Endothelial cell (in vitro differentiated cells): Measurements from ENCODE around the gene LRP1B. TPM values are rescaled to one million over a fixed set of nuclear protein-coding genes. Genes with fewer than 3 reads are reported as not detected.
"Not testable (repeated sequence)": the region's sequence is repeated elsewhere in the genome, so short reads cannot be mapped to it uniquely, and the experiment has no call there.

Source experiments
- DNase-seq: peaks from one replicate; pipeline ENCODE4 v3.0.0; 2021; ENCODE audit warnings: low spot score
- H3K27ac Mint-ChIP-seq: one replicate; pipeline ENCODE4 v1.8.0; 2021; ENCODE audit warnings: mixed read lengths, inconsistent platforms; ENCODE audit not compliant: unreplicated experiment
- H3K27me3 Mint-ChIP-seq: one replicate; pipeline ENCODE4 v1.8.0; 2021; ENCODE audit warnings: mild to moderate bottlenecking, moderate library complexity, mixed read lengths, inconsistent platforms; ENCODE audit not compliant: unreplicated experiment
- H3K36me3 Mint-ChIP-seq: one replicate; pipeline ENCODE4 v1.8.0; 2021; ENCODE audit warnings: mild to moderate bottlenecking, low read depth, mixed read lengths, inconsistent platforms; ENCODE audit not compliant: unreplicated experiment
- H3K4me1 Mint-ChIP-seq: one replicate; pipeline ENCODE4 v1.8.0; 2021; ENCODE audit warnings: mild to moderate bottlenecking, mixed read lengths, inconsistent platforms; ENCODE audit not compliant: unreplicated experiment
- H3K4me3 Mint-ChIP-seq: one replicate; pipeline ENCODE4 v1.8.0; 2021; ENCODE audit warnings: mild to moderate bottlenecking, mixed read lengths, inconsistent platforms; ENCODE audit not compliant: unreplicated experiment
- H3K9me3 Mint-ChIP-seq: one replicate; pipeline ENCODE4 v1.8.0; 2021; ENCODE audit warnings: mixed read lengths, inconsistent platforms; ENCODE audit not compliant: unreplicated experiment
- CTCF ChIP-seq: fragments of 200-600 bp; sonication (generic); IDR thresholded peaks from one replicate; pipeline ENCODE4 v1.5.0; 2021; ENCODE audit warnings: antibody characterized with exemption; ENCODE audit not compliant: unreplicated experiment
- total RNA-seq: library from RNA; stranded (reverse); fragmentation: NEBNext Ultra II Directional; extraction: Animal tissue kit (Norgen Biotek cat#: 25700); gene quantifications from one replicate; pipeline ENCODE4 v1.2.1, GENCODE V29; 2021; ENCODE audit not compliant: unreplicated experiment

Gene LRP1B
- total RNA-seq, 1 donor from 2014 or later = 1.4 TPM

DNA sequence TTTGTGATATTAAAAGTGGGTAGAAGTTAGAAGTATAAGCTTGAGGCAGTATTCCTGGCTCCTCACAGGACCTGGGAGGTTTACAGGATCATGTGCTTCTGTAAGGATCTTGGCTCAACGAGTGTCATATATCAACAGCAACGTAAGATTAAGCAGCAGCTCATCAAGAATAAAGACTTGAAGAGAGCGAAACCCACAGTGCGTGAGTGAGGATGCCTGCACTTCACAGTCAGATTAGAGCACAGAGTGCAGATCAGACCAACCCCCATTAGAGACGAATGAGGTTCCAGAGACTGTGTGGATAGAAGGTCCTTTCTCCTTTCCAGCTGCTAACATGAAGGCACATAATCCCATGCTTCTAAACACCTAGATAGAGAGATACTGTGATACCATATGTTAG is 1693.9 kb downstream of the LRP1B start:
- no peak for DNase-seq
- Mint-ChIP-seq H3K36me3 (no peaks in the 10 kb centered on the region), H3K27me3 (peaks cover 3% of the 10 kb centered on the region), H3K4me1 (peaks cover 13% of the 10 kb centered on the region), H3K9me3 (no peaks in the 10 kb centered on the region), H3K4me3 (no peak overlapping the region), H3K27ac (no peak overlapping the region)
- TF ChIP-seq CTCF = no peak

GRCh38 chr2:140427033-140427432 is 1703.8 kb downstream of the LRP1B start:
- H3K9me3 Mint-ChIP-seq, H3K36me3 Mint-ChIP-seq, H3K27me3 Mint-ChIP-seq, DNase-seq, H3K27ac Mint-ChIP-seq, H3K4me3 Mint-ChIP-seq, H3K4me1 Mint-ChIP-seq: not testable (repeated sequence)

DNA sequence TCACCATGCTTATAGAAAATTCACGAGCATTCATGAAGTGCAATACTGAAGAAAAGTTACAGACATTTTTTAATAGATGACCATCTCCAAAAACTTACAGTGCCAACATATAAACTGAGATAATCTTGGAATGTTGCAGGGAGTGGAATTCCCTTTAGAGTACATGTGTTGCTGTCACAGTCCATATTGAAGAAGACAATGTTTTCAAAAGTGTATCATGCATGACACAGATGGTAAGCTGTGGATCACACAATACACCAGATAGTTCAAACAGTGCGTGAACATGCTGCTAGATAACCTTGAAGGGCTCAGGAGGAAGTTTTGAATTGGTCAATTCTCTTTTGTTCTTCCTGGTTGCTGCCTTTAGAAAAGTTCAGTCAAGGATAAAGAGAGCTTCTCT is 1706.3 kb downstream of the LRP1B start:
- Mint-ChIP-seq H3K4me1 (no peaks in the 10 kb centered on the region), H3K9me3 (no peaks in the 10 kb centered on the region), H3K4me3 (no peak overlapping the region), H3K27me3 (no peaks in the 10 kb centered on the region), H3K27ac (no peak overlapping the region), H3K36me3 (no peaks in the 10 kb centered on the region)
- no peak for DNase-seq
- TF ChIP-seq CTCF = no peak

DNA sequence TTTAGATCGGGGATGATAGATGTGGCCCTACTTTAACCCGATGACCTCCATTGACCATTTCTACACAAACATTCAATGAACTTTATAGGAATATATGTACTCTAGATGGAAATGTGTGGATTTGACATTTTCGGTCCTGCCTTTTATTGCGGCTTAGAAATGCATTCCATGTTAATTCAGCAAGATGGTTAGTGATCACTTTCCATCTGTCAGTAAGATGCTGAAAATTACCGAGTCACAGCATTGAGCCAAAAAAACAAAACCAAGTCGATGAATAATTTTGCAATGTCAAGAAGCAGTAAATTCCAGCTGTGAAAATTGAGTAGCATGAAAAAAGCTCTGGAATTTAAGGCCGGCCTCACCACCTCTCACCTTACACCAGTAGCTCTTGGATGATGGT is 1708.1 kb downstream of the LRP1B start:
- no peak for TF ChIP-seq CTCF

DNA sequence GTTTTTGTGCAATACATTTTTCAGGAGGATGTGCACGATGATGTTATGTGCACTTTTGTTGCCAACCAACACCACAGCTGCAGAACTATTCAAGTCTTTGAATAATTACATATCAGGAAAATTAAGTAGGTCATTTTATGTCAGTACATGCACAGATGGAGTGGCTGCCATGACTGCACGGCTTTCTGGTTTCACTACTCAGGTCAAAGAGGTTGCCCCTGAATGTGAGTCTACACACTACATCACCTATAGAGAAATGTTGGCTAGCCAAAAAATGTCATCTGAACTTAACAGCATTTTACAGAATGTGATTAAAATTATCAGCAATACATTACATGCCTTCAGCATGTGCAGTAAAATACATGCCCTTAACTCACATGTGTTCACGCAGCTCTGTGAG is 1713.3 kb downstream of the LRP1B start:
- no peak overlapping the region for H3K4me3 Mint-ChIP-seq
- no peaks in the 10 kb centered on the region for H3K4me1 Mint-ChIP-seq
- no peaks in the 10 kb centered on the region for H3K27me3 Mint-ChIP-seq
- TF ChIP-seq CTCF = no peak
- H3K9me3 Mint-ChIP-seq = no peaks in the 10 kb centered on the region
- DNase-seq = no peak
- no peaks in the 10 kb centered on the region for H3K36me3 Mint-ChIP-seq
- H3K27ac Mint-ChIP-seq = no peak overlapping the region

More for the DNA sequence above, 1708.1 kb downstream of the LRP1B start:
- no peak overlapping the region for H3K27ac Mint-ChIP-seq
- DNase-seq = no peak
- H3K4me3 Mint-ChIP-seq = no peak overlapping the region
- H3K4me1 Mint-ChIP-seq = no peaks in the 10 kb centered on the region
- no peaks in the 10 kb centered on the region for H3K36me3 Mint-ChIP-seq
- H3K9me3 Mint-ChIP-seq = no peaks in the 10 kb centered on the region
- no peaks in the 10 kb centered on the region for H3K27me3 Mint-ChIP-seq

DNA sequence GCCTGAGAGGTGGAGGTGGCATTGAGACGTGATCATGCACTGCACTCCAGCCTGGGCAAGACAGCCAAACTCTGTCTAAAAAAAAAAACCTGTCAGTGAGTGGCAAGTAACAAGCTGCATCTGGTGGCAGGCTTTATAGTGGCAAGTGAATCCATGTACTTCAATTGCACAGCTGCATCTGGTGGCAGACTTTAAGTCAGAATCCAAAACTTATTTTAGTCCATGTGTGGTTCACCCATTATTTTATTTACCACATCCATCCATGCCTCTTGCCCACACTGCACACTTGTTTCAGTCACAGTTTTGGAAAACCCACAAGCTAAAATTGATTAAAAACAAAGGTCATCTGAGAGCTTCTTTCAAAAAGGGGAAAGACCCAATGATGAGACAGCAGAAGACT is 1714.2 kb downstream of the LRP1B start:
- Mint-ChIP-seq H3K4me1 (no peaks in the 10 kb centered on the region), H3K9me3 (no peaks in the 10 kb centered on the region), H3K27ac (no peak overlapping the region), H3K4me3 (no peak overlapping the region), H3K27me3 (no peaks in the 10 kb centered on the region), H3K36me3 (no peaks in the 10 kb centered on the region)
- DNase-seq = no peak
- no peak for TF ChIP-seq CTCF

GRCh38 chr2:140415035-140415434 is 1715.8 kb downstream of the LRP1B start:
- not testable (repeated sequence) for H3K27ac Mint-ChIP-seq, H3K4me3 Mint-ChIP-seq, H3K9me3 Mint-ChIP-seq, DNase-seq, H3K4me1 Mint-ChIP-seq, H3K36me3 Mint-ChIP-seq, H3K27me3 Mint-ChIP-seq
